HEK293 (cell line): ENCODE measurements around the gene GAS1.

Source experiments
- CTCF ChIA-PET: fragments of 350-600 bp; formaldehyde crosslinking; extraction: SDS; loops from one replicate; lab custom pipeline; 2021; ENCODE audit warnings: antibody characterized with exemption; lab: Yijun Ruan, JAX
- POLR2A ChIA-PET: fragments of 300-600 bp; formaldehyde crosslinking; extraction: SDS; loops from one replicate; lab custom pipeline; 2020; ENCODE audit warnings: antibody characterized with exemption, inconsistent platforms; lab: Yijun Ruan, JAX
- H3K27ac ChIP-seq: fragments of 200-500 bp; sonication (Bioruptor generic); 2 replicates; pipeline ENCODE4 v1.5.1; 2014; ENCODE audit warnings: low read depth, low read length, control low read depth, inconsistent platforms; ENCODE audit errors: extremely low read depth
- H3K36me3 ChIP-seq, 2 experiments: fragments of 200-500 bp in 1 of 2; sonication (Bioruptor generic) in 1 of 2; 1 replicate in 1 of 2; 2 replicates in 1 of 2; pipeline ENCODE4 v1.5.1; 2014 to 2017; ENCODE audit warnings: inconsistent platforms in 2 of 2, low read length in 2 of 2; ENCODE audit not compliant: control insufficient read depth in 2 of 2, insufficient read depth in 1 of 2
- H3K4me1 ChIP-seq: fragments of 200-500 bp; sonication (Bioruptor generic); 2 replicates; pipeline ENCODE4 v1.5.1; 2014; ENCODE audit warnings: mild to moderate bottlenecking, low read length, inconsistent platforms; ENCODE audit not compliant: control insufficient read depth, insufficient read depth
- H3K4me3 ChIP-seq: 2 replicates; pipeline ENCODE4 v1.5.1; 2011; ENCODE audit warnings: low read depth, mild to moderate bottlenecking, control low read depth, low read length, moderate library complexity
- H3K9me3 ChIP-seq: fragments of 200-500 bp; sonication (Bioruptor generic); 2 replicates; pipeline ENCODE4 v1.5.1; 2014; ENCODE audit warnings: low read depth, low read length, inconsistent platforms; ENCODE audit not compliant: control insufficient read depth, insufficient read depth
- GLIS2 ChIP-seq: fragments of 450-650 bp; formaldehyde crosslinking; IDR thresholded peaks from 2 replicates; pipeline ENCODE4 v1.5.1; 2016; ENCODE audit warnings: missing biosample characterization, missing genetic modification characterization
- HIC1 ChIP-seq: fragments of 450-650 bp; formaldehyde crosslinking; IDR thresholded peaks from 2 replicates; pipeline ENCODE4 v1.5.1; 2016; ENCODE audit warnings: missing biosample characterization, missing genetic modification characterization
- KLF9 ChIP-seq: fragments of 450-650 bp; formaldehyde crosslinking; IDR thresholded peaks from 2 replicates; pipeline ENCODE4 v1.5.1; 2016; ENCODE audit warnings: missing biosample characterization, missing genetic modification characterization, low read depth
- OSR2 ChIP-seq: fragments of 450-650 bp; formaldehyde crosslinking; IDR thresholded peaks from 2 replicates; pipeline ENCODE4 v1.5.1; 2016; ENCODE audit warnings: missing biosample characterization, missing genetic modification characterization
- RBAK ChIP-seq: fragments of 450-650 bp; formaldehyde crosslinking; IDR thresholded peaks from 2 replicates; pipeline ENCODE4 v1.5.1; 2016; ENCODE audit warnings: missing biosample characterization, missing genetic modification characterization
- SCRT1 ChIP-seq: fragments of 450-650 bp; formaldehyde crosslinking; IDR thresholded peaks from 2 replicates; pipeline ENCODE4 v1.5.1; 2016; ENCODE audit warnings: missing biosample characterization, missing genetic modification characterization, borderline replicate concordance
- SETDB1 ChIP-seq: IDR thresholded peaks from one replicate; pipeline ENCODE4 v1.6.1; 2017; ENCODE audit warnings: mild to moderate bottlenecking, low read length, moderate library complexity, mixed read lengths; ENCODE audit not compliant: insufficient read length
- ZBTB1 ChIP-seq: fragments of 450-650 bp; formaldehyde crosslinking; IDR thresholded peaks from 2 replicates; pipeline ENCODE4 v1.5.1; 2016; ENCODE audit warnings: missing biosample characterization, missing genetic modification characterization
- ZFHX2 ChIP-seq: fragments of 450-650 bp; formaldehyde crosslinking; conservative IDR thresholded peaks from 2 replicates; pipeline ENCODE4 v1.5.1; 2016; ENCODE audit warnings: missing biosample characterization, missing genetic modification characterization
- ZFP37 ChIP-seq: fragments of 450-650 bp; formaldehyde crosslinking; IDR thresholded peaks from 2 replicates; pipeline ENCODE4 v1.5.1; 2016; ENCODE audit warnings: missing biosample characterization, missing genetic modification characterization
- ZNF221 ChIP-seq: fragments of 450-650 bp; formaldehyde crosslinking; IDR thresholded peaks from 2 replicates; pipeline ENCODE4 v1.5.1; 2017; ENCODE audit warnings: missing biosample characterization, missing genetic modification characterization, borderline replicate concordance
- ZNF23 ChIP-seq: fragments of 450-650 bp; formaldehyde crosslinking; IDR thresholded peaks from 2 replicates; pipeline ENCODE4 v1.5.1; 2016; ENCODE audit warnings: missing biosample characterization, missing genetic modification characterization, borderline replicate concordance
- ZNF426 ChIP-seq: fragments of 450-650 bp; formaldehyde crosslinking; IDR thresholded peaks from 2 replicates; pipeline ENCODE4 v1.5.1; 2017; ENCODE audit warnings: missing biosample characterization, missing genetic modification characterization, mild to moderate bottlenecking, inconsistent platforms, moderate library complexity
- ZNF501 ChIP-seq: fragments of 450-650 bp; formaldehyde crosslinking; IDR thresholded peaks from 2 replicates; pipeline ENCODE4 v1.5.1; 2016; ENCODE audit warnings: missing biosample characterization, missing genetic modification characterization
- ZNF529 ChIP-seq: fragments of 450-650 bp; formaldehyde crosslinking; IDR thresholded peaks from 2 replicates; pipeline ENCODE4 v1.5.1; 2017; ENCODE audit warnings: missing genetic modification characterization, missing biosample characterization; ENCODE audit not compliant: insufficient replicate concordance
- ZNF544 ChIP-seq: fragments of 450-650 bp; formaldehyde crosslinking; IDR thresholded peaks from 2 replicates; pipeline ENCODE4 v1.5.0; 2017; ENCODE audit warnings: missing biosample characterization, missing genetic modification characterization
- ZNF747 ChIP-seq: fragments of 450-650 bp; formaldehyde crosslinking; IDR thresholded peaks from 2 replicates; pipeline ENCODE4 v1.5.1; 2016; ENCODE audit warnings: missing biosample characterization, missing genetic modification characterization
- ZNF791 ChIP-seq: fragments of 450-650 bp; formaldehyde crosslinking; IDR thresholded peaks from 2 replicates; pipeline ENCODE4 v1.5.1; 2016; ENCODE audit warnings: missing biosample characterization, missing genetic modification characterization
- ZNF792 ChIP-seq: fragments of 450-650 bp; formaldehyde crosslinking; IDR thresholded peaks from 2 replicates; pipeline ENCODE4 v1.5.1; 2016; ENCODE audit warnings: missing biosample characterization, missing genetic modification characterization
- TF ChIP-seq, protein P1 (sequence below): fragments of 450-650 bp; formaldehyde crosslinking; IDR thresholded peaks from 2 replicates; pipeline ENCODE4; 2016; ENCODE audit warnings: missing biosample characterization, missing genetic modification characterization
- TF ChIP-seq, protein P2 (sequence below): fragments of 450-650 bp; formaldehyde crosslinking; IDR thresholded peaks from 2 replicates; pipeline ENCODE4 v1.5.1; 2016; ENCODE audit warnings: missing biosample characterization, missing genetic modification characterization

Gene GAS1

GRCh38 chr9:86925686-86926085 is 21.6 kb downstream of the GAS1 start (continued):
- TF ChIP-seq HIC1 (tag by site-specific recombination): no peak
- TF ChIP-seq, protein P1, sequence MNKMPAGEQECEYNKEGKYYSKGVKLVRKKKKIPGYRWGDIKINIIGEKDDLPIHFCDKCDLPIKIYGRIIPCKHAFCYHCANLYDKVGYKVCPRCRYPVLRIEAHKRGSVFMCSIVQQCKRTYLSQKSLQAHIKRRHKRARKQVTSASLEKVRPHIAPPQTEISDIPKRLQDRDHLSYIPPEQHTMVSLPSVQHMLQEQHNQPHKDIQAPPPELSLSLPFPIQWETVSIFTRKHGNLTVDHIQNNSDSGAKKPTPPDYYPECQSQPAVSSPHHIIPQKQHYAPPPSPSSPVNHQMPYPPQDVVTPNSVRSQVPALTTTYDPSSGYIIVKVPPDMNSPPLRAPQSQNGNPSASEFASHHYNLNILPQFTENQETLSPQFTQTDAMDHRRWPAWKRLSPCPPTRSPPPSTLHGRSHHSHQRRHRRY (tag by site-specific recombination): no peak

DNA sequence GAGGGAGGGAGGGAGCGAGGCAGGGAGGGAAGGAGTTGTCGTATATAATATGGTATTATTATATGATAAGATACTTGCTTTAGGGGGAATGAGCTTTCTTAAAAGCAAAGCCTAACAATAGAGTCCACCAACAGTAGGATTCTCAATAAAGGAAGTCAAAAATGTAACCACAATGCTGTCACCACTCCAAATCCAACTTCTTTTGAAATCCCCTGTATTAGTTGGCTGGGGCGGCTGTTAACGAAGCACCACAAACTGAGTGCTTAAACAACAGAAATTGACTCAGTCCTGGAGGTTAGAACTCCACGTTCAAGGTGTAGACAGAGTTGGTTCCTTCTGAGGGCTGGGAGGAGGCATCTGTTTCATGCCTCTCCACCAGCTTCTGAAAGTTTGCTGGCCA is 23.1 kb downstream of the GAS1 start:
- Histone ChIP-seq H3K27ac (no peak overlapping the region), H3K9me3 (no peaks in the 10 kb centered on the region), H3K4me3 (no peak overlapping the region), H3K4me1 (no peaks in the 10 kb centered on the region), H3K36me3 (no peaks in the 10 kb centered on the region)
- TF ChIP-seq ZNF221 (tag by site-specific recombination) (no peak), ZNF792 (tag by site-specific recombination) (no peak)
- POLR2A ChIA-PET: no interaction called here
- CTCF ChIA-PET: no interaction called here

DNA sequence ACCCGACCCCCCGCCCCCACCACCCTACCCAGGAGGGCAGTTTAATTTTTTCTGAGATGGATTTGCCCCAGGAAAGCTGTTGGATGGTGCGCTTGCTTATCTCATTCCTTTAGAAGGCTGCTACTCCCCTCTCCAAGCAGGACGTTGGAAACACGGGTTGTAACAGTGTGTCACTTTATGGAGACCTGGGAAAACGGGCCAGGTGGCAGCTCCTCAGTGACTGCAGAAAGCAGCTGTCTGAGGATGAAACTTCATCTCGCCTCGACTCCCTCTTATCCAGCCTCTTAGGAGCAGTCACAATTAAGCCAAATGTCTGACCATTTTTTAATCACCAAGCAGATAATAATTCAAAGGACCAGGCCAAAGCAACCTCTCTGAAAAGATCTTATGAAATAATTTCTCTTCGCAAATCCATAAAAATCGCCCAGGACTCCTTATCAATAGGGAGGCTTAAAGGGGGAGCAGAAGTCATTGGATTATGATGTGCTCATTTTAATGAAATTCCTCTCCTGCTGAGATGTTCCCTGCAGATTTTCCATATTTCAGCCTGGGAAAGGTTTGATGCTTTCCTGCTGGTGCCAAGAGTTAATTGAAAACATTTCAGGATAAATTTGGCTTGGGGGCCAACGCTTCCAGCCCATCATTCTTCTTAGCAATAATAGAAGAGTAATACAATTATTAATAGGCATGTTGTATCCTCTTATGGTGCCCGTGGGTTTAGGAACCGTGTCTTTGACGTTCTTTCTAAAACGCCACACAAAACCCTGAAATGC is 26.0 kb downstream of the GAS1 start:
- Histone ChIP-seq H3K27ac (no peak overlapping the region), H3K4me3 (no peak overlapping the region), H3K4me1 (no peaks in the 10 kb centered on the region), H3K9me3 (no peaks in the 10 kb centered on the region), H3K36me3 (no peaks in the 10 kb centered on the region)
- POLR2A ChIA-PET: no interaction called here
- TF ChIP-seq OSR2 (tag by site-specific recombination): no peak
- TF ChIP-seq, protein P2, sequence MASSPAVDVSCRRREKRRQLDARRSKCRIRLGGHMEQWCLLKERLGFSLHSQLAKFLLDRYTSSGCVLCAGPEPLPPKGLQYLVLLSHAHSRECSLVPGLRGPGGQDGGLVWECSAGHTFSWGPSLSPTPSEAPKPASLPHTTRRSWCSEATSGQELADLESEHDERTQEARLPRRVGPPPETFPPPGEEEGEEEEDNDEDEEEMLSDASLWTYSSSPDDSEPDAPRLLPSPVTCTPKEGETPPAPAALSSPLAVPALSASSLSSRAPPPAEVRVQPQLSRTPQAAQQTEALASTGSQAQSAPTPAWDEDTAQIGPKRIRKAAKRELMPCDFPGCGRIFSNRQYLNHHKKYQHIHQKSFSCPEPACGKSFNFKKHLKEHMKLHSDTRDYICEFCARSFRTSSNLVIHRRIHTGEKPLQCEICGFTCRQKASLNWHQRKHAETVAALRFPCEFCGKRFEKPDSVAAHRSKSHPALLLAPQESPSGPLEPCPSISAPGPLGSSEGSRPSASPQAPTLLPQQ (tag by site-specific recombination): no peak
- no peak for TF ChIP-seq SCRT1
- TF ChIP-seq HIC1 (tag by site-specific recombination): no peak
- no peak for TF ChIP-seq ZBTB1 (tag by site-specific recombination)
- TF ChIP-seq SETDB1: no peak
- no peak for TF ChIP-seq ZNF23 (tag by site-specific recombination)
- no peak for TF ChIP-seq ZFP37 (tag by site-specific recombination)
- TF ChIP-seq ZNF747 (tag by site-specific recombination): no peak
- TF ChIP-seq ZNF529: no peak
- TF ChIP-seq ZNF544 (tag by site-specific recombination): no peak
- TF ChIP-seq ZNF426 (tag by site-specific recombination): no peak
- no peak for TF ChIP-seq ZNF501 (tag by site-specific recombination)
- TF ChIP-seq ZNF791 (tag by site-specific recombination): no peak
- TF ChIP-seq ZFHX2: no peak
- TF ChIP-seq RBAK (tag by site-specific recombination): no peak
- TF ChIP-seq GLIS2 (tag by site-specific recombination): no peak
- no peak for TF ChIP-seq KLF9 (tag by site-specific recombination)
- CTCF ChIA-PET: no interaction called here
